Stimulated activated CD8-positive, alpha-beta memory T cell treated with anti-CD3 and anti-CD28 coated beads, Interleukin-15, amount 100 ng/mL, for 48 hours (primary cell): Measurements from ENCODE around the gene TOX2.
A peak's percentile ranks its signal among the peaks of the same experiment; 100 is the strongest.

ENCODE experiments used
- DNase-seq, 2 donors: peaks; one replicate each; pipeline ENCODE4 v3.0.0-alpha.2; 2020; ENCODE audit warnings: low read depth in 2 of 2

Gene TOX2

DNA sequence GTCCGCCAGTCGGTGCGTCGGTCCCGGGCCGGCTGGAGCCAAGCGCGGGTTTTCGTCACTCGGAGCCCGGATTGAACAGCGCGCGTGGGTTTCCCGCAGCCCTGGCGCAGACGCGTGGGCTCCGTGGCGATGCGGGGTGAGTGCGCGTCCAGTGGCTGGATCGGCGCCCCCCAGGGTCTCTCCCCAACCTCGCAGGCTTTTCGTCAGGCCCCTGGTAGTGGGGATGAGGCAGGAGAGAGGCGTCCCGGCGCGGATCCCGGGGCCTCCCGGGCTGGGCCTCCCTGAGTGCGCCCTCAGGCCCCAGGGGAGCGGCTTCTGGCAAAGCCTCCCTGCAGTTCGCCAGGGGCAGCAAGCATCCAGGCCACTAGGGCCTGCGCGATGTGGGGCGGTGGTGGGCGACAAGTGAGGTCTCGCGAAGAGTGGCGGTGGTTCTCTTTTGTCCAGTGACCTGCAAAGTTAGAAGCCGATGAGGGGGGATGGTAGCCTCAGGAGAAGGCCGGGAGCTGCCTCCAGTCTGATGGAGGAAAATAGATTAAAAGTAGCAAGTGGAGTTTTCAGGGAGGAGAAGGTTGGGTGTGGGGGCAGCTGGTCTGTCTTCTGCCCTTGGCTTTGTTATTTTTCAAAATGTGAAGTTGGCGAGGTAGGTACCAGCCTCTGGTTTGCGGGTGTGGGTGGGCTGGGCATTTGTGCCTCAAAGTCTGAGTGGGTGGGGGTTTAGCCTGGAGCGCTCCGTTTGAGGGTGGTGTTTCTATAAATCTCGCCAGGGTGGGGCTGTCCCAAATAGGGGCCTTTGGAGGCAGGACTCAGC, 1.6 kb downstream of the TOX2 start:
- no peak for DNase-seq

DNA sequence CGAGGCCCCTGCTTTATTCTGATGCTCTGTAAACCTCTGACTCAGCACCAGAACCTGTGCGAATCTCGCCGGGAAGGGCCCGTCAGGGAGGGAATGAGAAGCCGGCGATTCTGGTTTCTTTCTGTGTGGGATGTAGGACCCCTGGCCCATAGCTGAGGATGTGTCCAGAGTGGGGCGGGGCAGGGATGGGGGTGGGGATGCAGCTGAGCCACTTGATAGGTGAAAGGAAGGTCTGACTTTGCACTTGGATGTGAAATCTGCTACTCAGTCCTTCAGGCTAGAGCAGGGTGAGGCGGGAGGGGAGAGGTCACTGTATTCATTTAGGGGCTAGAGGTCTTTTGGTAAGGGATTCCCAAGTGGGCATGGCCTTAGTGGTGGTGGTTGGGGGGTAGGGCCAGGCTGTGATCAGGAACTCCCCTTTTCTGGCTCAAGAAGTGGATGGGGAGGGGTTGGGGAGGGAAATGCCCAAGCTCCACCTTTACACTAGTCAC, 2.3 kb downstream of the TOX2 start:
- no peak for DNase-seq

DNA sequence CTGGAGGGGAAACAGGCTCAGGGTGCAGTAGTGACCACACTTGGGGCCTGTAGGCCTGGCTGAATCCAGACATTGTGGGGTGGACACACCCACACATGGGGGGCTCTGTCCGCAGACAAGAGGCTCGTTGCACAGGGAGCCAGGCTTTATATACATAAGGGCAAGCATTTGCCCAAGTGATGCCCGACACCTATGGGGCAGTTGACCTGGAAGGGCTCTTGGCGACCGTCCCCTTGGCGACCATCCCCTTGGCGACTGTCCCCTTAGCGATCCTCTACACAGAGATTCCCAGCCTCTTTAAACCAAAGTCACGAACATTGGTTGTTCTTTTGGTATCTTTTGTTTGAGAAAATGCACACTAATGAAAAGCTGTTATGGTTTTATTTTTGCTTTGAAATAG, 2.7 kb downstream of the TOX2 start:
- no peak for DNase-seq

DNA sequence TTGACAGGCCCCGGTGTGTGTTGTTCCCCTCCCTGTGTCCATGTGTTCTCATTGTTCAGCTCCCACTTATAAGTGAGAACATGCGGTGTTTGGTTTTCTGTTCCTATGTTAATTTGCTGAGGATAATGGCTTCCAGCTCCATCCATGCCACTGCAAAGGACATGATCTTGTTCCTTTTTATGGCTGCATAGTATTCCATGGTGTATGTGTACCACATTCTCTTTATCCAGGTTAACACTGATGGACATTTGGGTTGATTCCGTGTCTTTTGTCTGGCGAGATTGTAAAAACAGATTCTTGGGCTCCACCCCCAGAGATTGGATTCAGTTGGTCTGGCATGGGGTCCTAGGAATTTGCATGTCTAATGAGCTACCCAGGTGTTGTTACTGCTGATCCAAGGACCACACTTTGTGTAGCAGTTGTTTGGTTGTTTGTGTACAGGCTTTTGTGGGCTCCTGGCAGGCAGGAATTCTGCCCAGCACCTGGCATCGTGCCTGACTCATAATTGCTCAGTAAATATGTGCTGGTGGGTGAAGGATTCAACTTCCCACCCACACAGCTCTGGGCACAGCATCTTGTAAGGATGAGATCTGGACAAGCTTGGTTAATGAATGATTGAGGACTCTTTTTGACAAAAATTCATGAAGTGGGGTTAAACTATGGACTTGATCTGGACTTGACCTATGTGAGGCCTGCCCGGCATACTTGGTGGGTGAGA, 5.2 kb downstream of the TOX2 start:
- DNase-seq, result no peak

DNA sequence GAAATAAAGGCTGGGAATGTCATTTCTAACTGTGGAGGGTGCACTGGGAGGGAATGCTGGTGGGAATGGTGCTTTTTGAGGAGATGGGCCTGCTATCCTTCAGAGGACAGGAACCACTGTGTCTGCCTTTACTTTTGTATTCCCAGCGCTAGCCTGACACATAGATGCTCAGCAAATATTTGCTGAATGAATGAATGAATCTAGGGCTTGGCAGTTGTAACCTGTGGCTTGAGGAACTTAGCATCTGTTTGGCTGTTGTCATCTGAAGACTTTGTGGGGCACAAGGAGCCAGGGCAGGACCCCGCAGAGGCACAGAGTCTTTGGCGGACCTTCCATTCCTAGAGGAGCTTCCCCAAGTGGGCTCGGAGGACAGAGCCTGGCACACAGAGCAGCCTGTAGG, 6.1 kb downstream of the TOX2 start:
- DNase-seq, result no peak

DNA sequence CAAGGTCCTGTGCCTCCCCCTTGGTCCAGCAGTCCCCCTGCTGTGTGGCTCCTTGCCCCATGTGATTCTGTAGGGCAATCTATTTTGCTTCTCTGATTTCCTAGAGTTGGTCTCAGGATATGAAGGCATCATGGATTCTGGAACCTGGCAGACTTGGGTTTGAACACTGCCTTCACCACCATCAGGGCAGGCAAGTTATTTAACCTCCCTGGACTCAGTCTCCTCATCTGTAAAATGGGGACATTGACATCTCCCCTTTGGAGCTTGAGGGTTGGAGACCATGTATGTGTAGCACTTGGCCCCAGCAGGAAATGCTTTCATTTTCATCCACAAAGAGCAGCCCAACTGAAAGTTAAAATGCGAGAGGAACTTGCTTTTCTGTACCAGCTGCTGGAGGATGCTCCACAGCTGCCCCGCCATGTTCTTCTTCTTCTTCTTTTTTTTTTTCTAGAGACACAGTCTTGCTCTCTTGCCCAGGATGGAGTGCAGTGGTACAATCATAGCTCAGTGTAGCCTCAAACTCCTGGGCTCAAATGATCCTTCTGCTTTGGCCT, 6.7 kb downstream of the TOX2 start:
- no peak for DNase-seq

DNA sequence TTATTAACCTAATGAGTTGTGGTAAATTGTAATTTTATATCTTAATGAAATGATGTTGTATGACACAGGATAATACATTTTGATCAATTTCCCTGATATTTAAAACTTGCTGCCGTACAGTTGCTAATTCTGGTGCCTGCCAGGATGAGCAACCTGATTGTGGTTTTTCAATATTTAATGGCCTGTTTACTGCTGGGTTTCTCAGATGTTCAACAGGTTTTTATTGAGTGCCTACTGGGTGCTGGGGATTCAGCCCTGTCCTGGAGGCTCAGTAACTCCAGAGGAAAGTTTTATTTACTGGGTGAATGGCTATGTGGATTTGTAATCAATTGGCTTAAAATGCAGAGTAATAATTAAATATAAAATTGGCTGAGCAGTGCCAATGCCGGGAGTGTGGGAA, 8.0 kb downstream of the TOX2 start:
- DNase-seq, result no peak

DNA sequence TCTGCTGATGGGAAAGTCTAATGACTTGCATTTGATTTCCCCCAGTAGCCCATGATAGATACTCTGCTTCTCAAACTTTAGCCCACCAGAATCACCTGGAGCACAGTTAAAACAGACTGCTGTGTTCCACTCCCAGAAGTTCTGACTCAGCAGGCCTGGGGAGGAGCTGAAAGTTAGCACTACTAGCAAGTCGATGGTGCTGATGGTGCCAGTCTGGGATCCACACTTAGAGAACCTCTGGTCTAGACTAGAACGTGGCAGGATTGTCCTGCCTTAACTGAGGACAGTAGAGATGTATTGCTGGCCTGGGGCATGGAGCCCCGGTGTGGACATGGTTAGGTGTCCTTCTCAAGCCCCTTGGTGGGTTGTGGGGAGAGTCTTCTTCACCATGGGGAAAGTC, 8.7 kb downstream of the TOX2 start:
- DNase-seq, result no peak

DNA sequence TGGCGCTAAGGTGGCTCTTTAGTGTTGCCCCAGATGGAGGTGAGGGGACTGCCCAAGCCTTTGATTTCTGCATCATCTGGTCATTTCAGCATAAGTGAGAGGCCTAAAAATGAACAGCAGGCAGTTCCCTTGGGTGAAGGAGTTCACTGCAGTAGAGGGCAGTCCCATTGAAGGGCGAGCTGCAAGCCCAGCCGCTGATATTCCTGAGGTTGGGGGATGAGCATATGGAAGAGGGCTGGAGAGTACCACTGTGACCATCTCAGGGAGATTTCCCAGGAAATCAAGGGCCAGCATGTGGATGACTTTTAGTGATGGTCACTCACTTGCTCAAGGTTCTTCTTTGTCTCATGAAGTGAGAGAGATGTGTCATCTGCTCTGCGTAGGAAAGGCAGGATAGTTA, 9.3 kb downstream of the TOX2 start:
- DNase-seq, result no peak

DNA sequence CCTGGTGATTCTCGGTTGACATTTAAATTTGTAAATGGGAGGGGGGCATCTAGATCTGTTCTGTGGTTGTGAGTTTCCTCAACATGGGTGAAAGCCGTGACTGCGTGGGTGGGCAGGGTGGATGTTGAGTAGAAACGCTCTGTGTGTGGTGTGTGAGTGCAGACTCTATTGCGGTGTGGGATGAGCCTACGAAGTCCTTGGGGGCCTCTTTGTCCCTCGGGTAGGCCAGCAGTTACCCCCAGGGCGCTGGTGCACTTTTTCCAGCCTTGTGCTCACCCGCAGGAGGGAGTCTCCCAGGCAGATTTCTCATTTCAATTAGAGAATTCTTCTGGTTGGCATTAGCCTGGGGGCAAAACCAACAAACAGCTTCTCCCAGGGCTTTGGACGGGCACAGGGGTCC, 10.6 kb downstream of the TOX2 start:
- peak; percentile 55 to 78 for DNase-seq

DNA sequence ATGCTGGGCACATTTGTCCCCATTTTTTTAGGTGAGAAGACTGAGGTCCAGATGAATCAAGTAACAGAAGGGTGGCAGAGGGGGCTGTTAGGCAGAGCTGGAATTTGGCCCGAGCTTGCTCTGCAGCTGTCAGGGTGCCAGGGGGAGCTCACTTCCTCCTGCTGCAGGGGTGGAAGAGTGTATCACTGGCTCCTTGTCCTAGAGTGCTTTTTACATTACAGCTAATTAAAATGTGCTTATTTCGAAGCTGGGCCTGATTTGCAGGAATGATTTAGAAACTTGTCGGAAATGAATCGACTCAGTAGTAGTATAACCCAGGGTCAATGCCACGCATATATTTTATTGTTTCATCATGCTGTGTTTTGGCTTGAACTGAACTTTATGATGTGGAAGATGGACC, 11.1 kb downstream of the TOX2 start:
- no peak for DNase-seq

DNA sequence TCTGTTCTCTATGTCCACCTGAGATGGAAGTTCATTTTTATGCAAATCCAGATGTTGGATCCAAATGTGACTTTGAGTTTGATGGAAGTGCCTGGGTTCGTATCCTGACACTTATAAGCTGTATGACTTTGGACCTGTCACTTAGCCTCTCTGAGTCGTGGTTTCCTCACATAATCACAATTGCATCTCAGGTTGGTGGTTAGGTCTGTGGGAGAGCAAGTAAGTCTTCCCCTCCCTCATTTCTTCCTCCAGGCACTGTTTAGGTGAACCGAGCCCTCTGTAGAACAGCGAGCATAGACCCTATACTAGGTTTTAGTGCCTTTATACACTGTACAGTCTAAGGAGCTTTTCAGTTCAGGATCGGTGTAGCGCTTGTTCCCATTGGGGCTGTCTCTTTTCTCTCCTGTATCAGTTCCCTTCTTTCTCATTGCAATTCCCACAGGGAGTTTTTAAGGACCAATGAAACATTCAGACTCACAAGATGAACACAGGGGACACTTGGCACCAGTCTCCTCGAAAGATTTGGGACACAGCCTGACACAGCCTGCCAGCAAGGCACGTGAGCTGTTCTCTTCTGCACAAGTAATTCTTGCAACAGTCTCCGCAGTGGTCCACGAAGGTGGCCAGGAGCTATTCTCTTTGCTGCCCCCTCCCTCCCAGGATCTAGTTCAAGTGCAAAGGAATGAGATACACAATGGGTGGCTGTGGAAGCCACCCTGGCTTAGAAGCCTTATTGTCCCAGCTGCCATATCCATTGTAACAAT, 11.8 kb downstream of the TOX2 start:
- DNase-seq, result no peak

DNA sequence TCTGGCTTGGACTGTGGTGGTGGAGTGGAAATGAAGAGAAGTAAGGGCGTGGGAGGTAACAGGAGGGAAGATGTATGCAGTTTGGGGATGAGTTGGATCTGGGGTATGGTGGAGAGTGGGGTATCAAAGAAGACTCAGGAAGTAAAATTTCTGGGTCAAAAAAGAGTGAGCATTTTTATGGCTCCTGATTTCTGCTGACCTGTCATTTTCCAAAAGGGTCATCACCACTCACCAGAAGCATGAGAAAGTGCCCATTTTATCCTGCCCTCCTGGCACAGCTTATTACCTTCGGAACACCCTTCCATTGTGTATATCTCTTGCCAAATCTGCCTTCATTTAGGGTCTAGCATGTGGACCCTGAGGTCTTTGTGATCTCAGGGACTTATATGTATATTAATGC, 17.3 kb downstream of the TOX2 start:
- no peak for DNase-seq

DNA sequence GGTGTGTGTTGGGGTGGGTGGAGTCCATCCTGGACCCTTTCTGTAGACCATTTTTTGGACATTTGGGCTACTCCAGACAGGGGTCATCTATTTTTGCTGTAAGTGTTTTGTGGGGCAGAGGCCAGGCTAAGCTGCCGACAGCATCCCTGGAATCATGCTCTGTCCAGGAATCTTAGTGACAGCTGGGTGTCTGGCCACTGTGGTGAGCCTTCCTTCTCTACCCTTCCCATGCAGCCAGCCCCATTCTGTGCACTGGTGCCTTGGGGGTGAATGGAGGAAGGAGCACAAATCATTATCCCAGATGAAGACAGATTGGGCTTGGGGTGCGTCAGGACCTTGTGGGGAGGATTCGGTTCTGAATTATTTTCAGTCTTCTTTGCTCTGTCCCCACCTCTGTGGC, 20.2 kb downstream of the TOX2 start:
- DNase-seq, result no peak

DNA sequence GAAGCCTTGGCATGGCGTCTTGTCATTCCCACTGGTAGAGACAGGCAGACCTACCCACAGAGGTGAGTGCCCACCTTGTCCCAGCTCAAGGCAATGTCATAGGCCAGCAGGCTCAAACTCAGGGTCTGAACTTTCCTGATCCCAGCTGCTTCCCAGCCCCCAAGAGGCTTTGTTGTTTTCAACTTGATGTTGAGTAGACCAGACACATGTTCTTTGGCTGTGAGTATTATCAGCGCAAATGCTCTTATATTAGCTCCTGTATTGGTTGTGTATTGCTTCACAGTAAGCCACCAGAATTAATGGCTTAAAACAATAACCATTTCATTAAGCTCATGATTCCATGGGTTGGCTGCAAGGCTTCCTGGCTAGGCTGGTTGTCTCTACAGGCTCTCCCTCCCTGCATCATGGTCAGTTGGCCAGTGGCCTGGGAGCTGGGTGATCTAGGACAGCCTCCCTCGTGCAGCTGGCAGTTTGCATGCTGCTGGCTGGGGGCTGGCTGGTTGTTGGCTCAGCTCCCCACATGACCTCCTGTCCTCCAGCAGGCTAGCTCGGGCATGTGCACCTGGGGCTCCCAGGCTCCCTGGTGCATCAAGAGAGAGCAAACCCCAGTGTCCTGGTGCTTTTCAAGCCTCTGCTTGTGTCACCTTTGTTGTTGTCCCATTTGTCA, 21.6 kb downstream of the TOX2 start:
- no peak for DNase-seq

DNA sequence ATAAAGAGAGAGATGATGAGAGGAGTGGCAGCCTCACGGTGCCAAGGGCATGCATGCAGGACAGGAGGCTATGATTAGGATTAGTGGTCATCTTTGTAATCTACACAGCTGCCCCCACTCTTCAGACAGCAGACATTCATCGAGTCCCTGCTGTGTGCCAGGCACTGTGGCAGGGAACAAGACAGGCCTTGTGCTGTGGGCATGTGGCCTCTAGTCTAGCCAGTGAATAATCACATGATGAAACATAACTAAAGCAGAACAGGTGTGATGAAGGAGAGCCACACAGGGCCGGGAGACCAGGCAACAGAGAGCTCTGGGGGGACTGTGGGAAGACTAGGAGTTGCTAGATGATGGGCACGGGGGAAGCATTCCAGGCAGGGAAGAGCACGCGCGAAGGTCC, 22.2 kb downstream of the TOX2 start:
- DNase-seq, result no peak

DNA sequence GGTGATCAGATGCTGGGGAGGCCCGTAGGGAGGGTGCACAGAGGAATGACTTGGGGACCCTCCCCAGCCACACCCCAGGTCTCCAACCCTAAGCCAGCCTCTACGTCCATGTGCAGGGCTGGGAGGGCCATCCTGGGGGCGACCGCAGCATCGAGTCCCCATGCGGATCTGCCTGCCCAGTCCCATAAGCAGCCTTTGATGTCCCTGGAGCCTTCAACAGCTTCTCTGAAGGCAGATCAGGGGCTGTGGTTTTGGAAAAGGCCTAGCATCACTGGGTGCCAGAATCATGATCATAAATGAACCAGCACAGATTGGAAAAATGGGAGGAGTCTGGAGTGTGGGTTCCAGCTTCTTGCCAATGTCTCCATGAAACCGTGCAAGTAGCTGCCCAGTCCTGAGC, 22.9 kb downstream of the TOX2 start:
- no peak for DNase-seq

DNA sequence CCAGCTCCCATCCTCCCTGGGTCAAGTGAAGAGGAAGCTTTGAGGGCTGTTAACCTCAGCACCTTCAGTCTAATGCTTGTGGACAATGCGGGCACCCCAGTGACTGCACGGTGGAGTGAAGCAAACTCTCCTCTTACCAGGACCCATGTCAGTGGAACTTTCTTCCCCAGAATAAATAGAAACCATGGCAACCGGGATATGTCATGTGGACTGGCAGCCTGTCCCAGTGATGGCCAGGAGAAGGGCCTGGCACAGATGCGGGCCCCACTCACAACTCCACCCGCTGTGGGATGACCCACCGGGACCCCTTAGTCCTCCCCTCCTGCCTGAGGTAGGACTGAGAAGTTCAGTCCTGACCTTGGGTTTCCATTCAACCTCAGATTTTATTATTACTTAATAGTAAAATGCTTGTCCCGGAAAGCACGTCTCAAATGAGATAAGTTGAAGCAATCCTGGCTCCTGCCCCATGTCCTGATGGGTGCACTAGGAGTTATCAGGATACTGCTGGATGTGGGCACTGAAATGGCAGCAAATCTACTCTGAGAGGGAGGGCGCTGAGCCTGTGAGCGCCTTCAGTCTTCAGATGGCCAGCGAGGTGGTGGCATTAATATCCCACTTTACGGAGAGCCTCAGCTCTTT, 23.5 kb downstream of the TOX2 start:
- DNase-seq, result no peak

DNA sequence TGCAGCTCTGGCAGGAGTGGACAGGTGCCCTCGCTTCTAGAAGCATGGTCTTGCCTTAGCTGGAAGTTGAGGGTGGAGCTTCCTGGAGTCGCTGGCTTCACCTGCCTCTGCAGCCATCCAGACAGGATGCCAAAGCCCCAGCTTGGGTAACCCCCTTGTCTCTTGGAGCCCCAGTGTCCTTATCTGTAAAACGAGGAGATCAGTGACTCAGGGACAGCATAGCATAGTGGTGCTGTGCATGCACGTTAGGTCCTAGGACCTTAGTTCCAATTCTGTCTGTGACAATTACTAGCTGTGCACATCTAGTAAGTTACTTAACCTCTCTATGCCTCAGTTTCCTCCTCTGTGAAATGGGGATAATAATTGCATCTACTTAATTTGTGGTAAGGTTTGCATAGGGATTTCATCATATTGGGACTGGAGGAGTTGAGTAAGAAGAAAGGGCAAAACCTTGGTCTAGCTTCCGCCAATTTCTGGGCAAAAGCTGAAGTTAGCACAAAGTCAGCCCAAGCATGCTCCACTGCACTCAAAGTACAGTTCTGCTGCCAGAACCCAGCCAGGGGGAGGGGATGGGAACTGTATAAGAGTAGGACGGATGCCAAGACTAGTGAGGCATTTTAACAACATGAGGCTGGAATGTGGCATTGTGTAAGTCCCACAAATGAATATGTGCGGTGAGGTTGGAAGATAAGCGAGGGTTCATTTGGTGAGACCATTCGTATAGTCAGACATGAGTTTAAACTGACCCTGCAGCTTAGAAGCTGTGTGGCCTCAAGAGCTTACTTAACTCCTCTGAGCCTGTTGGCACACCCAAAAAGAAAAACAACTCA, 24.5 kb downstream of the TOX2 start:
- DNase-seq, result no peak

DNA sequence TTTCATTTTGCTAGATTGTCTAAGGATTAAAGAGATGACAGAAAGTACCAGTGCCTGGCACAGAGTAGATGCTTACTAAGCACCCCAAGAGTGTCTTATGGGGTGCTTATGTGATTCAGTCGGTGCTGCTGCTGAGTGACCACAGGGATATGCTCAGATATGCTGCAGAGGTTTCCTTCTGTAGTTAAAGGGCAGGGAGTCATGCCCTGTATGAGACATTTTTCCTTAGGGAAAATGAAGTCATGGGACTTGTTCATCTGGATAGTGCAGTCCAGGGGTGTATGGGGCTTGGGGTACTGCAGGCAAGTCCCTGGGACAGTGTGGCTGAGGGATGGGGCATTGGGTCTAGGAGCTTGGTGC, 25.1 kb downstream of the TOX2 start:
- no peak for DNase-seq
